PC-9 (cell line): ENCODE measurements around the gene TBC1D22A.

ENCODE experiments used
- CTCF ChIP-seq: fragments of 200-600 bp; sonication (generic); conservative IDR thresholded peaks from 2 replicates; pipeline ENCODE4 v1.6.1; 2017; ENCODE audit warnings: mixed run types, antibody characterized with exemption, mild to moderate bottlenecking, moderate library complexity
- EZH2 ChIP-seq: fragments of 200-600 bp; sonication (generic); IDR thresholded peaks from 2 replicates; pipeline ENCODE4 v1.8.0; 2017; ENCODE audit warnings: antibody characterized with exemption, low read depth

- no peak for TF ChIP-seq CTCF
- TF ChIP-seq EZH2 = no peak
These were observed 441.1 kb downstream of the TBC1D22A start for GRCh38 chr22:47203554-47203991.
